SU-DHL-6 (cell line): ENCODE measurements around the gene ZG16B.

Source experiments
- H2AFZ ChIP-seq: fragments of 200-600 bp; sonication (generic); 2 replicates; pipeline ENCODE4 v1.6.1; 2014; ENCODE audit warnings: low read depth, mild to moderate bottlenecking, moderate library complexity, mixed read lengths, antibody characterized with exemption, low read length; ENCODE audit not compliant: severe bottlenecking
- H3F3A ChIP-seq: fragments of 200-600 bp; shearing (Covaris generic); 2 replicates; pipeline ENCODE4 v1.6.0; 2016; ENCODE audit warnings: antibody characterized with exemption, mild to moderate bottlenecking; ENCODE audit not compliant: insufficient read depth
- H3K27ac ChIP-seq: fragments of 200-600 bp; sonication (generic); 2 replicates; pipeline ENCODE4 v1.5.1; 2016; ENCODE audit warnings: low read depth, mild to moderate bottlenecking, low read length, moderate library complexity, mixed read lengths
- H3K27me3 ChIP-seq: fragments of 200-600 bp; sonication (generic), shearing (Covaris generic); 2 replicates; pipeline ENCODE4 v1.6.0; 2014; ENCODE audit warnings: mild to moderate bottlenecking, low read length
- H3K36me3 ChIP-seq: fragments of 200-600 bp; sonication (generic); 2 replicates; pipeline ENCODE4 v1.6.1; 2014; ENCODE audit warnings: mild to moderate bottlenecking, low read length, mixed read lengths
- H3K4me2 ChIP-seq: fragments of 300-600, 200-600 bp; shearing (Covaris generic), sonication (generic); 2 replicates; pipeline ENCODE4 v1.6.0; 2014; ENCODE audit warnings: low read length, low read depth, mild to moderate bottlenecking; ENCODE audit not compliant: poor library complexity, severe bottlenecking
- H3K4me3 ChIP-seq: fragments of 200-600 bp; sonication (generic); 2 replicates; pipeline ENCODE4 v1.5.1; 2014; ENCODE audit warnings: antibody characterized with exemption, low read length, mild to moderate bottlenecking, mixed read lengths; ENCODE audit not compliant: insufficient read depth, poor library complexity, severe bottlenecking
- H3K79me2 ChIP-seq: fragments of 200-600 bp; sonication (generic); 2 replicates; pipeline ENCODE4 v1.6.1; 2014; ENCODE audit warnings: mild to moderate bottlenecking, low read length, moderate library complexity; ENCODE audit not compliant: insufficient read depth
- H3K9ac ChIP-seq: fragments of 200-600 bp; sonication (generic); 2 replicates; pipeline ENCODE4 v1.7.0; 2014; ENCODE audit warnings: mild to moderate bottlenecking, low read length
- H3K9me2 ChIP-seq: fragments of 200-600 bp; sonication (generic); replicated peaks from 2 replicates; pipeline ENCODE4 v1.6.1; 2014; ENCODE audit warnings: low read length; ENCODE audit not compliant: insufficient read depth
- H3K9me3 ChIP-seq: fragments of 200-600 bp; sonication (generic); 2 replicates; pipeline ENCODE4 v1.6.1; 2014; ENCODE audit warnings: low read length, mixed read lengths; ENCODE audit not compliant: insufficient read depth
- H4K20me1 ChIP-seq: fragments of 200-600 bp; sonication (generic); 2 replicates; pipeline ENCODE4 v1.6.1; 2014; ENCODE audit warnings: low read depth, mild to moderate bottlenecking, antibody characterized with exemption, low read length, moderate library complexity, mixed read lengths
- EZH2phosphoT487 ChIP-seq: fragments of 200-600 bp; sonication (generic), shearing (Covaris generic); conservative IDR thresholded peaks from 2 replicates; pipeline ENCODE4 v1.6.1; 2018; ENCODE audit warnings: mild to moderate bottlenecking, antibody characterized with exemption, low read length, moderate library complexity, mixed read lengths
- TF ChIP-seq, protein P1 (sequence below): fragments of 200-600 bp; sonication (generic); IDR thresholded peaks from one replicate; pipeline ENCODE4 v1.5.1; 2017; ENCODE audit warnings: antibody characterized with exemption, mild to moderate bottlenecking, low read length, moderate library complexity; ENCODE audit not compliant: insufficient read depth, poor library complexity, severe bottlenecking

ZG16B gene

DNA sequence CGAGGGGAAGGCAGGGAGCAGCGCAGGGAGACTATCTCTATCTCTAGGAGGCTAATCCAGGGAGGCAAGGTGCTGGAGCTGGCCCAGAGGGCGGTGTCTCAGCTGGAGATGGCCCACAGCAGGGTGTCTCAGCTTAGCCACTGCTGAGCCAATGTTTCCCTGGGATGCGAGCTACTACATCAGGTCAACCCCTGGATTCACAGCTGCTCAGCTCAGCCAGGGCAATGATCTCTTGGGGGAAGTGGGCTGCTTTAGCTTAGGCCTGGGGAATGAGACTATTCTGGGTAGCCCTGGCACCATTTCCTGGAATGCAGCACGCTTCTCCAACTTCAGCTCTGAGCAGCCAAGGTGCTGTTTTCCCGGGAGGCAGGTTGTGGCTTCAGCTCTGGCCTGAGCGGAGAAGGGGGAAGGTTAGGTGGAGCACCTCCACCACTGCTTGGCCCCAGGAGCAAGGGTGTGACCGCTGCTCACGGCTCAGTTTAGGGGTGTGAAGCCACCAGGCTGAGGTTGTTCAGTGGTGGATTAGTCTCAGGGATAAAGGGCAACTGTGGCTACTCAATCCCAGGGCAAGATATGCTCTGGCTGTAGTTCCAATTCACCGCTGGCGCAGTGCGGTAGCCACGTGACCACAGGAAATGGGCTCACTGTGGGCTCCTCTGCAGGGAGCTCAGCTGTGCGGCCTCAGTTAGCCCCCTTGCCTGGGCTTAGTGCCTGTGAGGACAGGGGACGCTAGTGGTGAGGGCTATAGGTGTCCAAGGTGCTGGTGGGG, 18.2 kb upstream of the ZG16B start:
- no peaks in the 10 kb centered on the region for H3K27me3 ChIP-seq
- H3K4me3 ChIP-seq = no peak overlapping the region
- TF ChIP-seq, protein P1, sequence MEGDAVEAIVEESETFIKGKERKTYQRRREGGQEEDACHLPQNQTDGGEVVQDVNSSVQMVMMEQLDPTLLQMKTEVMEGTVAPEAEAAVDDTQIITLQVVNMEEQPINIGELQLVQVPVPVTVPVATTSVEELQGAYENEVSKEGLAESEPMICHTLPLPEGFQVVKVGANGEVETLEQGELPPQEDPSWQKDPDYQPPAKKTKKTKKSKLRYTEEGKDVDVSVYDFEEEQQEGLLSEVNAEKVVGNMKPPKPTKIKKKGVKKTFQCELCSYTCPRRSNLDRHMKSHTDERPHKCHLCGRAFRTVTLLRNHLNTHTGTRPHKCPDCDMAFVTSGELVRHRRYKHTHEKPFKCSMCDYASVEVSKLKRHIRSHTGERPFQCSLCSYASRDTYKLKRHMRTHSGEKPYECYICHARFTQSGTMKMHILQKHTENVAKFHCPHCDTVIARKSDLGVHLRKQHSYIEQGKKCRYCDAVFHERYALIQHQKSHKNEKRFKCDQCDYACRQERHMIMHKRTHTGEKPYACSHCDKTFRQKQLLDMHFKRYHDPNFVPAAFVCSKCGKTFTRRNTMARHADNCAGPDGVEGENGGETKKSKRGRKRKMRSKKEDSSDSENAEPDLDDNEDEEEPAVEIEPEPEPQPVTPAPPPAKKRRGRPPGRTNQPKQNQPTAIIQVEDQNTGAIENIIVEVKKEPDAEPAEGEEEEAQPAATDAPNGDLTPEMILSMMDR = no peak
- no peaks in the 10 kb centered on the region for H4K20me1 ChIP-seq
- H3K36me3 ChIP-seq = no peaks in the 10 kb centered on the region
- no peak overlapping the region for H3K9ac ChIP-seq
- H2AFZ ChIP-seq = no peak overlapping the region
- H3K9me3 ChIP-seq = no peaks in the 10 kb centered on the region
- H3K27ac ChIP-seq = no peak overlapping the region
- H3K9me2 ChIP-seq = no peaks in the 10 kb centered on the region
- H3K4me2 ChIP-seq = no peak overlapping the region
- H3F3A ChIP-seq = no peaks in the 10 kb centered on the region
- no peaks in the 10 kb centered on the region for H3K79me2 ChIP-seq

DNA sequence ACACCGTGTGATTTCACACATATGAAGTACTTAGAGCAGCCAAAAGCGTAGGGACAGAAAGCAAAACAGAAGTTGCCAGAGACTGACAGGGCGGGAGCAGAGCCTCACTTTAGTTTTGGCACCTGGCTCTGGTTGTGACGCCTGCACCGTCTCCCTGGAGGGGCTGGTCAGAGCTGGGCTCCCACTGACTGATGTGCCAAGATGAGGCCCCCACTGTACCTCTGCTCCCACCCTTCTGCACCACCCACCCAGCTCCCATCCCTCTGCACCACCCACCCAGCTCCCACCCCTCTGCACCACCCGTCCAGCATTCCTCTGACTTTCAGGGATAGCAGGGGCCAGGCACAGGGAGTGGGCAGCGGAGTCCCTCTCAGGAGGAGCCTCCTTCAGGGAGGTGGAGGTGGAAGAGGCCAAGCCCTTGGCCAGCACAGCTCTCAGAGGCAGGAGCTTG, 16.3 kb upstream of the ZG16B start:
- H3K9ac ChIP-seq = no peak overlapping the region
- H3F3A ChIP-seq = no peaks in the 10 kb centered on the region
- no peak overlapping the region for H3K4me2 ChIP-seq
- TF ChIP-seq, protein P1 = no peak
- TF ChIP-seq EZH2phosphoT487 = no peak
- no peaks in the 10 kb centered on the region for H3K79me2 ChIP-seq
- H3K4me3 ChIP-seq = no peak overlapping the region
- no peaks in the 10 kb centered on the region for H3K36me3 ChIP-seq
- H3K9me3 ChIP-seq = no peaks in the 10 kb centered on the region
- H2AFZ ChIP-seq = no peak overlapping the region
- H3K9me2 ChIP-seq = no peaks in the 10 kb centered on the region
- no peaks in the 10 kb centered on the region for H3K27me3 ChIP-seq
- H3K27ac ChIP-seq = no peak overlapping the region
- H4K20me1 ChIP-seq = no peaks in the 10 kb centered on the region

- Histone ChIP-seq H3K4me2 (no peak overlapping the region), H3F3A (no peaks in the 10 kb centered on the region), H4K20me1 (no peaks in the 10 kb centered on the region), H3K36me3 (no peaks in the 10 kb centered on the region), H3K4me3 (no peak overlapping the region), H2AFZ (no peak overlapping the region), H3K27me3 (no peaks in the 10 kb centered on the region), H3K9me2 (no peaks in the 10 kb centered on the region), H3K9me3 (no peaks in the 10 kb centered on the region), H3K27ac (no peak overlapping the region), H3K79me2 (no peaks in the 10 kb centered on the region), H3K9ac (no peak overlapping the region)
- TF ChIP-seq, protein P1 = no peak
- no peak for TF ChIP-seq EZH2phosphoT487
Observed at GRCh38 chr16:2814551-2815298, 15.4 kb upstream of the ZG16B start.
